ENCODE results near the gene STAC3.

STAC3 gene

DNA sequence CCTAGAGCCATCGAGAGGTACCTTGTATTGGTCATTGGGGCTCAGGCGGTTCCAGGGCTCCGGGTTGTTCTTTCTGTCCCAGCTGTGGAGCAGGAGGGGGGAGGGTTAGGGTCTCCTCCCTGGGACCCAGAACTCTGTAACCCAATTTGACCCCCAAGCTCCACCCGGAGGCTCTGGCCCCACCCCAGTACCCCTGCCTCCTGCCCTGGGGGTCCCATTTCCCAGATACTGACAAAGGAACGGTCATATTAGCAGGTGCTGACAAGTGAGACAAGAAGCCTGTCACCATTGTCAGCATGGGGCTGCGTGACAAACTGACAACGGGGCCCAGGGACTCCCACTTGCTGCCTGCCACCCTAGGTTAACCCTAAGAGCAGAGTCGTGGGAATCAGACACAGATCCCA is 15.3 kb downstream of the STAC3 start:
- DNase-seq (ENCODE audit: low read depth): no peak

- no peak for DNase-seq (ENCODE audit: low read depth)
Observed at GRCh38 chr12:57235017-57235727, 15.8 kb downstream of the STAC3 start.

- DNase-seq (ENCODE audit: low read depth): no peak
Observed at GRCh38 chr12:57234571-57235016, 16.4 kb downstream of the STAC3 start.

DNA sequence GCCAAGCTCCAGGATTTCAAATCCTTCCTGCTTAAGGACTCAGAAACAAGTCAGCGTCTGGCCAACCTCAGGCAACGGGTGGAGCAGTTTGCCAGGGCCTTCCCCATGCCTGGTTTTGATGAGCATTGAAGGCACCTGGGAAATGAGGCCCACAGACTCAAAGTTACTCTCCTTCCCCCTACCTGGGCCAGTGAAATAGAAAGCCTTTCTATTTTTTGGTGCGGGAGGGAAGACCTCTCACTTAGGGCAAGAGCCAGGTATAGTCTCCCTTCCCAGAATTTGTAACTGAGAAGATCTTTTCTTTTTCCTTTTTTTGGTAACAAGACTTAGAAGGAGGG is 16.8 kb downstream of the STAC3 start:
- DNase-seq (ENCODE audit: low read depth): no peak

DNA sequence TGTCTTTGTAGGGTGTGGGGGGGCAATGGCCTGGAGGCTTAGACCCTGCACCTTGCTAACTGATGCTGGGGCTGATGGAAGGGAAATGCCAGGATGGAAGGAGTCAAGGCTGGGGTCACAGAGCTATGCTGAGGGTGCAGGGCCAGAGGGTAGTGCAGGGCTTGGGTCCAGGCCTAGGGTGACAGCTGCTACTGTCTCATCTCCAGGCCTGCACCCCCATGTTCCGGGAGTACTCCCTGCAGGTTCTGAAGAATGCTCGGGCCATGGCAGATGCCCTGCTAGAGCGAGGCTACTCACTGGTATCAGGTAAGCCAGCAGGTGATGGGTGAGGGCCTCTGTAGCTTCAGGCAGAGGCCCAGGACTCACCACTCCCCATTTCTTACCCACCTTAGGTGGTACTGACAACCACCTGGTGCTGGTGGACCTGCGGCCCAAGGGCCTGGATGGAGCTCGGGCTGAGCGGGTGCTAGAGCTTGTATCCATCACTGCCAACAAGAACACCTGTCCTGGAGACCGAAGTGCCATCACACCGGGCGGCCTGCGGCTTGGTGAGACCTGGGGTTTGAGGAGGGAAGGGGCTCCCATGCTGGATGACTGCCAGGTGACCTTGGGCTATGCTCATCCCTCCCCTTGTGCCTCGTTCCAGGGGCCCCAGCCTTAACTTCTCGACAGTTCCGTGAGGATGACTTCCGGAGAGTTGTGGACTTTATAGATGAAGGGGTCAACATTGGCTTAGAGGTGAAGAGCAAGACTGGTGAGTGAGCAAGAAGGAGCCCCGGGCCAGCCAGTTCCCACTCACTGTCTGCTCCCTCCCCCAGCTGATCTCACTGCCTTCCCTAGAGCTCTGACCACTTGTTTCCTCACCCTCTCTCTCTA is 17.4 kb downstream of the STAC3 start:
- DNase-seq (ENCODE audit: low read depth): no peak

DNA sequence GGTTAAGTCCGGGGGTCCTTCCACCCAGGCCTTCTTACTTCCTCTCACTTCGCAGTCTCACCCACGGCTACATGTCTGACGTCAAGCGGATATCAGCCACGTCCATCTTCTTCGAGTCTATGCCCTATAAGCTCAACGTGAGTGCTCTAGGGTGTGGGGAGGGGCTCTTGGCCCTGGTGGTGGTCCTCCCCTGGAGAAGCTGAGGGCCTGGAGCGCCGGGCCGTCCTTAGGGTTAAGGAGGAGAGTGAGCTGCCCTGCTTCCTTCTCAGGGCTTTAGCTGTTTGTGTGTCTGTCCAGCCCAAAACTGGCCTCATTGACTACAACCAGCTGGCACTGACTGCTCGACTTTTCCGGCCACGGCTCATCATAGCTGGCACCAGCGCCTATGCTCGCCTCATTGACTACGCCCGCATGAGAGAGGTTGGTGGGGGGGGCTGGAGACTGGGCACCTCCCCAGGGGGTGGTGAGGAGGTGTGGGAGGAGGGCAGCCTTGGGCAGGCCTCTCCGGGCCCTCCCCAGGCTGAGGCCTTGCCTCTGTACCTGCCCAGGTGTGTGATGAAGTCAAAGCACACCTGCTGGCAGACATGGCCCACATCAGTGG is 18.7 kb downstream of the STAC3 start:
- no peak for DNase-seq (ENCODE audit: low read depth)

GRCh38 chr12:57231276-57232021 is 19.5 kb downstream of the STAC3 start:
- DNase-seq (ENCODE audit: low read depth): no peak

GRCh38 chr12:57230381-57231155 is 20.4 kb downstream of the STAC3 start:
- DNase-seq (ENCODE audit: low read depth): no peak

DNA sequence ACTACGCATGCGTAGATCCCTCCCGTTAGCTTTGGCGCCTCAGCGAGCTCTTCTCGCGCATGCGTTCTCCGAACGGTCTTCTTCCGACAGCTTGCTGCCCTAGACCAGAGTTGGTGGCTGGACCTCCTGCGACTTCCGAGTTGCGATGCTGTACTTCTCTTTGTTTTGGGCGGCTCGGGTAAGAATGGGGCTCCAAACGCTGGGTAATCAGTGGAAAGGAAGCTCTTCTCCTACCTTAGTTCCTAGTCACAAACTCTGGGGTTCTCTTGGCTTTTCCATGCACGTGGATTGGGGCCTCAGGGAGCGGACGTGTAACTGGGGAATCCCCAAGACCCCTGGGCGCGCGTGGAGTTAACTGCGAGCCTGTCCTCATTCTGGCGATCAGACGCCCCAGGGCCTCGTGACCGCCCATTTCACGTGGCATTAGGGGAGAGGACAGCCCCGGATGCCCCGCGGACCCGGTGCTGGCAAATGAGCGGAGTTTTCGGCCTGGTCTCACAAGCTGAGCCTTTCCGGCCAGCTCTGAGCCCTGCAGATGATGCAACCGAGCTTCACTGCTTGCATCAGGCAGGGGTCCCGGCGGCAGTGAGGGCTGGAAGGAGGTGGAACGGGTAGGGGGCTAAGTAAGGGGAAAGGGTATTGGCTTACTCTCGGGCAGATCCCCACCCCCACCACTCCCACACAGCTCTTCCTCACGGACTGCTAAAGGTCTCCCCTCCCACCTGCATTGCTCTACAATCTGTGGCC is 21.2 kb downstream of the STAC3 start, which contains the start of gene SHMT2:
Gene SHMT2 (plus strand): TSS at position 78 of the 747 bp plus-strand sequence. CDS start 68 bp downstream, at position 146.
- peak; percentile 86 for DNase-seq (ENCODE audit: low read depth)

- no peak for DNase-seq (ENCODE audit: low read depth)
Observed at GRCh38 chr12:57229046-57229633, 21.8 kb downstream of the STAC3 start.

GRCh38 chr12:57227315-57228115 is 23.5 kb downstream of the STAC3 start:
- no peak for DNase-seq (ENCODE audit: low read depth)

- no peak for DNase-seq (ENCODE audit: low read depth)
Observed at GRCh38 chr12:57226588-57227314, 24.2 kb downstream of the STAC3 start.

GRCh38 chr12:57225680-57226210 is 25.2 kb downstream of the STAC3 start:
- DNase-seq (ENCODE audit: low read depth): no peak

DNA sequence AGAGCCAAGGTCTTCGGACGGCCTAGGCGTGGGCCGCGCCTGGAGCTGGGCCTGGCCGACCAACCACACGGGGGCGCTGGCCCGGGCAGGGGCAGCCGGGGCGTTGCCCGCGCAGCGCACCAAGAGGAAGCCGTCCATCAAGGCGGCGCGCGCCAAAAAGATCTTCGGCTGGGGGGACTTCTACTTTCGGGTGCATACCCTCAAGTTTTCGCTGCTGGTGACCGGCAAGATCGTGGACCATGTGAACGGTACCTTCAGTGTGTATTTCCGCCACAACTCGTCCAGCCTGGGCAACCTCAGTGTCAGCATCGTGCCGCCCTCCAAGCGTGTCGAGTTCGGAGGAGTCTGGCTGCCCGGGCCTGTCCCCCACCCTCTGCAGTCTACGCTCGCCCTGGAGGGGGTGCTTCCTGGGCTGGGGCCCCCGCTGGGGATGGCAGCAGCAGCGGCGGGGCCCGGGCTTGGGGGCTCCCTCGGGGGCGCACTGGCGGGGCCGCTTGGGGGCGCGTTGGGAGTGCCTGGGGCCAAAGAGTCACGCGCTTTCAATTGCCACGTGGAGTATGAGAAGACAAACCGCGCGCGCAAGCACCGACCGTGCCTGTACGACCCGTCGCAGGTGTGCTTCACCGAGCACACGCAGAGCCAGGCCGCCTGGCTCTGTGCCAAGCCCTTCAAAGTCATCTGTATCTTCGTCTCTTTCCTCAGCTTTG is 25.9 kb downstream of the STAC3 start:
- DNase-seq (ENCODE audit: low read depth): peak; percentile 73

DNA sequence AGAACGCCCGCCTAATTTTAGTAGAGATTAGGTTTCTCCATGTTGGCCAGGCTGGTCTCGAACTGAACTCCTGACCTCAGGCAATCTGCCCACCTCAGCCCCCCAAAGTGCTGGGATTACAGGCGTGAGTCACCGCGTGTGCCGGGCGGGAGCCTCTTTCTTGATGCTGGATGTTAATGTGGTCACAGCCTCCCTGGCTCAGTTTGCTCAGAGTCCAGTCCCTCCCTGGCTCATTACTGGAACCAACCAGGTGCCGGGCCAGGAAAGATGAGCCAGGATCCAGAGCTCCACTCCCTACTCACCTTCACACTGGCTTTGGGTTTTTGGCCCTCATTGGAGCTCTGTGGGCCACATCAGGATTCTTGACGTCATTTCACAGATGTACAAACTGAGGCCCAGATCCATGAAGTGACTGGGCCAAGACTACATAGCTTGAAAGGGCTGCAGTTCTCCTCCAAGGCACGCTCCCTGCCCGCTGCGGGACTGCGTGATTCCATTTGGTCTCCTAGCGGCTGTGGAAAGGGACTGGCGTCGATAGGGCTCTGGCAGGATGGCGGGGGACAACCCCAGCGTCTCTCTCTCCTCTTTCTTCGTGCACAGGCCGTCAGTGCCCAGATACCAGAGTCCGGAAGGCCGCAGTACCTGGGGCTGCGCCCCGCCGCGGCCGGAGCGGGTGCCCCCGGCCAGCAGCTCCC is 26.6 kb downstream of the STAC3 start:
- DNase-seq (ENCODE audit: low read depth): no peak

- no peak for DNase-seq (ENCODE audit: low read depth)
Observed at GRCh38 chr12:57223191-57224165, 27.5 kb downstream of the STAC3 start.
